Suprapubic skin (tissue), 4 donors: Measurements from ENCODE around the gene ZNF747. TPM values are rescaled to one million over a fixed set of nuclear protein-coding genes. Genes with fewer than 3 reads are reported as not detected.

Experiments
- DNase-seq, 2 donors: peaks; one replicate each; pipeline ENCODE4 v3.0.0-alpha.2; 2019; ENCODE audit warnings: low spot score in 2 of 2
- H3K27ac ChIP-seq: fragments of 200-600 bp; sonication (generic); one replicate; pipeline ENCODE4 v1.5.1; 2019
- H3K27me3 ChIP-seq: fragments of 200-600 bp; sonication (generic); one replicate; pipeline ENCODE4 v1.5.1; 2019
- H3K36me3 ChIP-seq: fragments of 200-600 bp; sonication (generic); one replicate; pipeline ENCODE4 v1.5.1; 2019
- H3K4me1 ChIP-seq: fragments of 200-600 bp; sonication (generic); one replicate; pipeline ENCODE4 v1.5.1; 2019
- H3K4me3 ChIP-seq: fragments of 200-600 bp; sonication (generic); one replicate; pipeline ENCODE4 v1.5.1; 2019; ENCODE audit warnings: mild to moderate bottlenecking
- H3K9me3 ChIP-seq: fragments of 200-600 bp; sonication (generic); one replicate; pipeline ENCODE4 v1.5.1; 2019
- CTCF ChIP-seq, 2 donors: fragments of 200-600 bp in 1 of 2; fragments of 450-650 bp in 1 of 2; sonication (generic) in 1 of 2; IDR thresholded peaks; one replicate each; pipeline ENCODE4 v1.5.1; 2016 to 2019; ENCODE audit warnings: antibody characterized with exemption in 2 of 2, mild to moderate bottlenecking in 1 of 2, moderate library complexity in 1 of 2
- EP300 ChIP-seq: sonication (generic); formaldehyde crosslinking; IDR thresholded peaks from one replicate; pipeline ENCODE4 v1.6.1; 2017; ENCODE audit warnings: antibody characterized with exemption
- POLR2A ChIP-seq, 2 donors: fragments of 450-650 bp; IDR thresholded peaks; one replicate each; pipeline ENCODE4 v1.6.1; 2017; ENCODE audit warnings: antibody characterized with exemption in 2 of 2, mild to moderate bottlenecking in 2 of 2, moderate library complexity in 2 of 2
- POLR2AphosphoS5 ChIP-seq, 3 donors: sonication (generic); formaldehyde crosslinking; IDR thresholded peaks; one replicate each; pipeline ENCODE4 v1.6.1; 2017; ENCODE audit warnings: antibody characterized with exemption in 3 of 3
- WGBS: methylation state at CpG from one replicate; pipeline ENCODE4 v1.1.5; 2018; 5-methylcytosine and 5-hydroxymethylcytosine counted together
- total RNA-seq, 4 donors: library from RNA; depleted of rRNA; stranded (reverse); fragments of >200 nt; gene quantifications; one replicate each; pipeline ENCODE4 v1.1.0, GENCODE V29; 2016

Gene ZNF747
- total RNA-seq: 10 to 100 TPM in 3 of 4 donors, 1 to 10 TPM in 1; 9.4 to 15.4 (median 11.5) TPM

GRCh38 chr16:30534368-30535105, at the start of gene ZNF747:
TSS of gene ZNF747 (minus strand) at chr16:30534858. CDS start at chr16:30534679, 179 bp downstream.
- H3K9me3 ChIP-seq: no peaks in the 10 kb centered on the region
- peak; percentile 94 to 96 for DNase-seq
- H3K27me3 ChIP-seq: no peaks in the 10 kb centered on the region
- H3K4me1 ChIP-seq: peaks cover 26% of the 10 kb centered on the region
- peaks cover 25% of the 10 kb centered on the region for H3K36me3 ChIP-seq
- peak within 1 kb of the TSS; percentile 83 for H3K4me3 ChIP-seq
- H3K27ac ChIP-seq: peak within 1 kb of the TSS; percentile 95
- under 1% methylated on average over 34 of the region's 70 CpGs for WGBS
- TF ChIP-seq CTCF (IDR thresholded peaks at IDR 0.05) (no peak), POLR2A (IDR thresholded peaks at IDR 0.05) (peak in 1 of 2 donors; percentile 67), POLR2AphosphoS5 (IDR thresholded peaks at IDR 0.05) (peak in 2 of 3 donors; percentile 68 to 86), EP300 (no peak)

- H3K9me3 ChIP-seq: no peaks in the 10 kb centered on the region
- peaks cover 32% of the 10 kb centered on the region for H3K36me3 ChIP-seq
- TF ChIP-seq POLR2AphosphoS5 (IDR thresholded peaks at IDR 0.05) (no peak), POLR2A (IDR thresholded peaks at IDR 0.05) (no peak), EP300 (no peak), CTCF (IDR thresholded peaks at IDR 0.05) (no peak)
- H3K4me1 ChIP-seq: peaks cover 25% of the 10 kb centered on the region
- H3K4me3 ChIP-seq: no peak overlapping the region
- H3K27me3 ChIP-seq: no peaks in the 10 kb centered on the region
- 96% methylated on average over 48 of the region's 48 CpGs for WGBS
- no peak for DNase-seq
- no peak overlapping the region for H3K27ac ChIP-seq
These were observed 48.1 kb upstream of the ZNF747 start for GRCh38 chr16:30582611-30583340.

GRCh38 chr16:30581457-30581856, 46.8 kb upstream of the ZNF747 start:
- TF ChIP-seq POLR2AphosphoS5 (IDR thresholded peaks at IDR 0.05) (no peak), CTCF (IDR thresholded peaks at IDR 0.05) (no peak), POLR2A (IDR thresholded peaks at IDR 0.05) (no peak), EP300 (no peak)
- H3K9me3 ChIP-seq: no peaks in the 10 kb centered on the region
- DNase-seq: no peak
- H3K4me1 ChIP-seq: peaks cover 25% of the 10 kb centered on the region
- WGBS: 88% methylated on average over 7 of the region's 7 CpGs
- H3K27me3 ChIP-seq: no peaks in the 10 kb centered on the region
- H3K36me3 ChIP-seq: peaks cover 37% of the 10 kb centered on the region
- no peak overlapping the region for H3K4me3 ChIP-seq
- H3K27ac ChIP-seq: no peak overlapping the region

GRCh38 chr16:30574678-30575077, 40.0 kb upstream of the ZNF747 start:
- no peak for TF ChIP-seq POLR2AphosphoS5 (IDR thresholded peaks at IDR 0.05)
- TF ChIP-seq CTCF (IDR thresholded peaks at IDR 0.05): no peak
- no peak for TF ChIP-seq POLR2A (IDR thresholded peaks at IDR 0.05)
- TF ChIP-seq EP300: no peak
- Histone ChIP-seq H3K27me3 (no peaks in the 10 kb centered on the region), H3K27ac (no peak overlapping the region), H3K4me3 (no peak overlapping the region), H3K9me3 (no peaks in the 10 kb centered on the region), H3K36me3 (peaks cover 14% of the 10 kb centered on the region), H3K4me1 (peaks cover 22% of the 10 kb centered on the region)
- WGBS: 80% methylated on average over 1 of the region's 1 CpG
- DNase-seq: no peak
